Effector memory CD4-positive, alpha-beta T cell (primary cell): ENCODE data around the gene MBNL2.

ENCODE experiments used
- DNase-seq, 3 donors: peaks; one replicate each; pipeline ENCODE4 v3.0.0-alpha.2; 2020
- H3K27ac ChIP-seq: 2 replicates; pipeline ENCODE4 v1.7.0; 2013; ENCODE audit warnings: mild to moderate bottlenecking, low read length, moderate library complexity; ENCODE audit not compliant: insufficient read depth, poor library complexity, severe bottlenecking
- H3K27me3 ChIP-seq: replicated peaks from 2 replicates; pipeline ENCODE4 v1.7.0; 2013; ENCODE audit warnings: mild to moderate bottlenecking, low read length; ENCODE audit not compliant: insufficient read depth, control insufficient read depth, poor library complexity, severe bottlenecking
- H3K36me3 ChIP-seq: 2 replicates; pipeline ENCODE4 v1.7.0; 2013; ENCODE audit warnings: mild to moderate bottlenecking, low read length, moderate library complexity; ENCODE audit not compliant: control insufficient read depth, insufficient read depth
- H3K4me1 ChIP-seq: 2 replicates; pipeline ENCODE4 v1.7.0; 2013; ENCODE audit warnings: low read length, mild to moderate bottlenecking; ENCODE audit not compliant: control insufficient read depth, insufficient read depth, poor library complexity, severe bottlenecking
- H3K4me3 ChIP-seq: 2 replicates; pipeline ENCODE4 v1.7.0; 2013; ENCODE audit warnings: low read length, low read depth, mild to moderate bottlenecking; ENCODE audit not compliant: insufficient read depth, poor library complexity, severe bottlenecking
- H3K9me3 ChIP-seq: 2 replicates; pipeline ENCODE4 v1.7.0; 2013; ENCODE audit warnings: mild to moderate bottlenecking, low read length, moderate library complexity; ENCODE audit not compliant: control insufficient read depth

MBNL2 gene

GRCh38 chr13:97328222-97328790 is 106.2 kb downstream of the MBNL2 start:
- Histone ChIP-seq H3K4me3 (no peak overlapping the region), H3K9me3 (no peaks in the 10 kb centered on the region), H3K27me3 (no peaks in the 10 kb centered on the region), H3K4me1 (no peaks in the 10 kb centered on the region), H3K27ac (no peak overlapping the region), H3K36me3 (no peaks in the 10 kb centered on the region)
- no peak for DNase-seq

DNA sequence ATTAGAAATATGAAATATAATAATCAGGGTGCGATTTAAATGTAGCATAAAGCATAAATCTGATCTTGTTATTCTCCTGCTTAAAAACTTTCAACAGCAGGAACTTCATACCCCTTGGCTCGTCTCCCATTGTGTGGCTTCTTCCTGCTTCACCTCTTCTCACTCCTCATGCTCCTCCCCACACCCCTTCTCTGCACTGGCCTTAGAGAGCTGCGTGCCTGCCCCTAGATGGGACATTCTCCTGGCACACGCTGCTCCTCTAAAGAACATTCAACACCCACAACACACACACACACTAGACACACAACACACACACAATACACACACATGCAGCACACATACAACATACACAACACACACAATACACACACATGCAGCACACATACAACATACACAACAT is 107.2 kb downstream of the MBNL2 start:
- Histone ChIP-seq H3K9me3 (no peaks in the 10 kb centered on the region), H3K4me1 (no peaks in the 10 kb centered on the region), H3K4me3 (no peak overlapping the region), H3K27me3 (no peaks in the 10 kb centered on the region), H3K27ac (no peak overlapping the region), H3K36me3 (no peaks in the 10 kb centered on the region)
- no peak for DNase-seq

DNA sequence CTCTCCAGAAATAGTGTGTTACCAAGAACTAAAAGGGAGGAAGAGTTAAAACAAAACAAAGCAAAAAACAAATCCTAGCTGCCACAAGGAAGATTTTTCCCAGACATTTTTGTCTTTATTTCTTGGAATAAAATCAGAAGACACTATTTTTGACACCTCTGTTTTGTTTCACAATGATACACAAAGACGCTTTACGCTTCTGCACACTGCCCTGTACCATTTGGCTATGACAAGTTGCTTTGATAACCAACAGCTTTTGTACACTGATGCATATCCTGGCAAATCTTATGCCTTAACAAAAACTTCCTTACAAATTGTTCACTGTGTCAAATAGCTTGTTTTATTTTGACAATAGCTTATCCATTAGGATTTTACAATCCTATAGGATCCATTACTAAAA is 108.3 kb downstream of the MBNL2 start:
- H3K9me3 ChIP-seq: no peaks in the 10 kb centered on the region
- H3K4me1 ChIP-seq: no peaks in the 10 kb centered on the region
- no peaks in the 10 kb centered on the region for H3K27me3 ChIP-seq
- no peak overlapping the region for H3K27ac ChIP-seq
- no peaks in the 10 kb centered on the region for H3K36me3 ChIP-seq
- no peak overlapping the region for H3K4me3 ChIP-seq
- DNase-seq: no peak

- H3K27me3 ChIP-seq: no peaks in the 10 kb centered on the region
- H3K4me1 ChIP-seq: no peaks in the 10 kb centered on the region
- H3K4me3 ChIP-seq: no peak overlapping the region
- no peak for DNase-seq
- no peaks in the 10 kb centered on the region for H3K36me3 ChIP-seq
- H3K9me3 ChIP-seq: no peaks in the 10 kb centered on the region
- H3K27ac ChIP-seq: no peak overlapping the region
Observed at GRCh38 chr13:97332742-97333141, 110.6 kb downstream of the MBNL2 start.

DNA sequence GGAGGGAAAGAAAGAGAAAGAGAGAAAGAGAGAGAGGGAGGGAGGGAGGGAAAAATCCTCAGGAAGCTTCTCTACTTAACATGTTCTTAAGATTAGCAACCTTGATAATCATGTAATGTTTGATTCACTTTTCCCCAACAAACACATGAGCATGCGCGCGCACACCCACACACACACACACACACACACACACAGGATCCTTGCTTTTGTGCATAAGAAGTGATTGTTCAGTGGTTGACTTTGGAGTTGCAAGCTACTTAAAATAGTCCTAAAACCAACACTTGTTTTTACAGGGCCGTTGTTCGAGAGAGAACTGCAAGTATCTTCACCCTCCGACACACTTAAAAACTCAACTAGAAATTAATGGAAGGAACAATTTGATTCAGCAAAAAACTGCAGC is 111.8 kb downstream of the MBNL2 start:
- no peak for DNase-seq
- no peaks in the 10 kb centered on the region for H3K36me3 ChIP-seq
- no peaks in the 10 kb centered on the region for H3K4me1 ChIP-seq
- H3K4me3 ChIP-seq: no peak overlapping the region
- no peak overlapping the region for H3K27ac ChIP-seq
- no peaks in the 10 kb centered on the region for H3K9me3 ChIP-seq
- no peaks in the 10 kb centered on the region for H3K27me3 ChIP-seq

DNA sequence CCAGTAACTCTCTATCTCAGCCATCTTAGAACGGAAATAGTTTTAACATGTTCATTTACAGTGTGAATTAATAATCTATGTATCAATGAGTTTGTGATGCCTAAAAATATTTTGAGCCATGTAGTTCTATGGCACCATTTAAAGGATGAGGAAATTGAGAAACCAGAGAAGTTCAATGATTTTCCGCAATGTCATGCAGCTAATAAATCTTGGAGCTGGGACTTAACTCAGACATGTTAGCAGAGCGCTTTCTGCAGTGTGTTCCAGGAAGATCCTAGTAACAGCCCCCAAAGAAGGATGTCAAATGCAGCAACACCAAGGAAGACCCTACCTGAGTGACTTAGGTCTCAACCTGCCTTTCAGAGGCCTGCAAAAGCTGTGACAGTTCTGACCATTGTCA is 112.6 kb downstream of the MBNL2 start:
- peaks cover 4% of the 10 kb centered on the region for H3K4me1 ChIP-seq
- H3K27ac ChIP-seq: no peak overlapping the region
- no peak for DNase-seq

DNA sequence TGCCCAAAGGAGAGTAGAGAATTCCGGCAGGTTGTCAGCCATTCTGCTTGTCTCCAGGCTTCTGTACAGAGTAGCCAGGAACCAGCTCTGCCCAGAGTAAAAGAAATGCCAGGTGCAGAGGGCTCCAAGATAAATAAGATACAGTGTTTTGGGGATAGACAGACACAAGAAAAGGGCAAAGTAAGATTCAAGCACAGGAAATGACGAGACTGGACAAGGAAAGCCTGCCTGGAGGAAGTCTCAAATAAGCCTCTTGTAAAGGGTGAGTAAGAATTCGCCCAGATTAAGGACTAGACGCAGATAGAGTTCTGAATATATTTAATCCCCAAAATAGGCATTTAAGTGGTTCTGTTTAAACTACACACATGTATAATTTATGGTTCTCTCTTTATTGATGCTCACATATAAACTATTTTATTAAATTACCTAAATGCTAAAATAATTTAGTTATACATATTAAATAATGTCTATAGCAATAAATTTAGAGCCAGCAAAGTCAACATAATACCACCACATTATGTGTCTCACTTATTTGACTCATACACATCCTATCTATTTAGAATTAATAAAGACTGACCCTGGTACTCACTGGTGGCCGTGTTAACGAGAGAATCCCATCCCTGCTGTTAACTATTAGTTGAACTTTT is 113.5 kb downstream of the MBNL2 start:
- DNase-seq: no peak
- Histone ChIP-seq H3K36me3 (no peaks in the 10 kb centered on the region), H3K9me3 (no peaks in the 10 kb centered on the region), H3K4me1 (peaks cover 6% of the 10 kb centered on the region), H3K27ac (no peak overlapping the region), H3K4me3 (no peak overlapping the region), H3K27me3 (no peaks in the 10 kb centered on the region)

More for the DNA sequence above, 112.6 kb downstream of the MBNL2 start:
- H3K4me3 ChIP-seq: no peak overlapping the region
- H3K36me3 ChIP-seq: no peaks in the 10 kb centered on the region
- no peaks in the 10 kb centered on the region for H3K9me3 ChIP-seq
- H3K27me3 ChIP-seq: no peaks in the 10 kb centered on the region

- H3K4me3 ChIP-seq: no peak overlapping the region
- no peak for DNase-seq
- no peaks in the 10 kb centered on the region for H3K27me3 ChIP-seq
- no peak overlapping the region for H3K27ac ChIP-seq
- H3K36me3 ChIP-seq: peaks cover 3% of the 10 kb centered on the region
- peaks cover 6% of the 10 kb centered on the region for H3K4me1 ChIP-seq
- H3K9me3 ChIP-seq: no peaks in the 10 kb centered on the region
Observed at GRCh38 chr13:97337985-97338499, 115.9 kb downstream of the MBNL2 start.

DNA sequence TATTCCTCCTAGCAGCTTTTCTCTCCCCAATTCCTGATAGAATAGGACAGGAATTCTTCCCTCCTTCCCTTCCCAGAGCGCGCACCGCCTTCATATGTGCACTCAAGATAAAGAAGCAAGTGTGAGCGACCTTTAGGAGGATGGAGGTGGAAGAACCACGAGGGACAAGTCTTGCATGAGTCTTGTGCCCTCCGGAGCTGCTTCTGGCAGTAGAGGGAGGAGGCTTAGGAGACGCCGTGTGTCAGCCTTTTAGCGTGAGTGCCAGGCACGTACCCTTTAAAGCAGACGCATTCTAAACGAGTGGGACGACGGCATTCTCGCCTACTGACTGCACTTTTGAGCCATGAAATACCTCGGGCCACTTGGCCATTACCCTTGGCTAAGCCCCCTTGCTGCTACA is 116.4 kb downstream of the MBNL2 start:
- Histone ChIP-seq H3K4me3 (no peak overlapping the region), H3K4me1 (peaks cover 6% of the 10 kb centered on the region), H3K27ac (no peak overlapping the region), H3K27me3 (no peaks in the 10 kb centered on the region), H3K36me3 (peaks cover 4% of the 10 kb centered on the region), H3K9me3 (no peaks in the 10 kb centered on the region)
- no peak for DNase-seq

- H3K27ac ChIP-seq: no peak overlapping the region
- DNase-seq: no peak
Observed at GRCh38 chr13:97339019-97339987, 117.2 kb downstream of the MBNL2 start.

More at GRCh38 chr13:97339019-97339987, 117.2 kb downstream of the MBNL2 start:
- Histone ChIP-seq H3K36me3 (peaks cover 4% of the 10 kb centered on the region), H3K4me1 (peaks cover 6% of the 10 kb centered on the region), H3K9me3 (no peaks in the 10 kb centered on the region), H3K4me3 (no peak overlapping the region), H3K27me3 (no peaks in the 10 kb centered on the region)
